Mammary epithelial cell (primary cell): ENCODE results near the gene API5.

Experiments used
- EZH2 ChIP-seq: IDR thresholded peaks from 2 replicates; pipeline ENCODE4 v1.6.1; 2012; ENCODE audit warnings: low read length, inconsistent platforms, borderline replicate concordance
- TF ChIP-seq, protein P1 (sequence below), 2 donors: IDR thresholded peaks in 1 of 2; conservative IDR thresholded peaks in 1 of 2; 2 replicates each; pipeline ENCODE4 v1.5.1; 2011 to 2012; ENCODE audit warnings: inconsistent platforms in 2 of 2, low read length in 2 of 2, mild to moderate bottlenecking in 2 of 2, control low read depth in 1 of 2, low read depth in 1 of 2; ENCODE audit not compliant: insufficient read depth in 1 of 2; ENCODE audit errors: extremely low read depth in 1 of 2

DNA sequence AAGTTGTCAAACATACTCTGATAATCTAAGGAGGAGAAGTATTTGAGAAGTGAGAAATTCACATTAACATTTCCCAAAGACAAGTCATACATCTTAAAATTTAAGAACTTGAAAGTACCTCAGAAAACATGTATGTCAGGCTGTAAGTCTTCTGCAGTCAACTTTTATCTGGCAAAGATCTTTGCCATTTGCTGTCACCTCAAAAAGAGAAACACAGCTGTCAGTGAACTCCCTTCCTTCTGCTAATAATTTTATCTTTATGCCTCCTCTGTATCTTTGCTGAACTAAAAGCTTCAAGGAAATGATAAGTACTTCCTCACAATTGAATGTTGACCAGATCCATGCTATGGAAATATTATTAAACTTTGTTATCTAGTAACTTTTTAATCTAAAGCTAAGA, 65.6 kb downstream of the API5 start:
- TF ChIP-seq, protein P1, sequence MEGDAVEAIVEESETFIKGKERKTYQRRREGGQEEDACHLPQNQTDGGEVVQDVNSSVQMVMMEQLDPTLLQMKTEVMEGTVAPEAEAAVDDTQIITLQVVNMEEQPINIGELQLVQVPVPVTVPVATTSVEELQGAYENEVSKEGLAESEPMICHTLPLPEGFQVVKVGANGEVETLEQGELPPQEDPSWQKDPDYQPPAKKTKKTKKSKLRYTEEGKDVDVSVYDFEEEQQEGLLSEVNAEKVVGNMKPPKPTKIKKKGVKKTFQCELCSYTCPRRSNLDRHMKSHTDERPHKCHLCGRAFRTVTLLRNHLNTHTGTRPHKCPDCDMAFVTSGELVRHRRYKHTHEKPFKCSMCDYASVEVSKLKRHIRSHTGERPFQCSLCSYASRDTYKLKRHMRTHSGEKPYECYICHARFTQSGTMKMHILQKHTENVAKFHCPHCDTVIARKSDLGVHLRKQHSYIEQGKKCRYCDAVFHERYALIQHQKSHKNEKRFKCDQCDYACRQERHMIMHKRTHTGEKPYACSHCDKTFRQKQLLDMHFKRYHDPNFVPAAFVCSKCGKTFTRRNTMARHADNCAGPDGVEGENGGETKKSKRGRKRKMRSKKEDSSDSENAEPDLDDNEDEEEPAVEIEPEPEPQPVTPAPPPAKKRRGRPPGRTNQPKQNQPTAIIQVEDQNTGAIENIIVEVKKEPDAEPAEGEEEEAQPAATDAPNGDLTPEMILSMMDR (conservative IDR thresholded peaks at IDR 0.05 in 1 of 2, IDR thresholded peaks at IDR 0.05 in 1 of 2; ENCODE audit: extremely low read depth in 1 of 2, insufficient read depth in 1 of 2, low read depth in 1 of 2, low read length in 2 of 2) = no peak
- TF ChIP-seq EZH2 = no peak
